Smooth muscle cell (in vitro differentiated cells): ENCODE measurements around the gene SEBOX. TPM values are rescaled to one million over a fixed set of nuclear protein-coding genes. Genes with fewer than 3 reads are reported as not detected.

Experiments used
- DNase-seq: peaks from one replicate; lab custom pipeline; 2025; ENCODE audit not compliant: unreplicated experiment; lab: John Stamatoyannopoulos, UW
- H2AFZ ChIP-seq: fragments of 200-600 bp; sonication (generic); 2 replicates; pipeline ENCODE4 v1.6.0; 2016; ENCODE audit warnings: antibody characterized with exemption, low read depth, mild to moderate bottlenecking
- H3F3A ChIP-seq: fragments of 200-600 bp; sonication (generic); 2 replicates; pipeline ENCODE4 v1.6.0; 2017; ENCODE audit warnings: antibody characterized with exemption, low read depth
- H3K27ac ChIP-seq: fragments of 200-600 bp; sonication (generic); 2 replicates; pipeline ENCODE4 v1.5.1; 2016; ENCODE audit warnings: low read depth, mild to moderate bottlenecking
- H3K27me3 ChIP-seq: fragments of 200-600 bp; sonication (generic); 2 replicates; pipeline ENCODE4 v1.6.1; 2016; ENCODE audit warnings: low read depth, mild to moderate bottlenecking
- H3K36me3 ChIP-seq: fragments of 200-600 bp; sonication (generic); 2 replicates; pipeline ENCODE4 v1.5.1; 2016; ENCODE audit warnings: low read depth
- H3K4me1 ChIP-seq: fragments of 200-600 bp; sonication (generic); 2 replicates; pipeline ENCODE4 v1.5.1; 2016; ENCODE audit warnings: low read depth
- H3K4me2 ChIP-seq: fragments of 200-600 bp; sonication (generic); 2 replicates; pipeline ENCODE4 v1.6.0; 2016; ENCODE audit warnings: mild to moderate bottlenecking
- H3K4me3 ChIP-seq: fragments of 200-600 bp; sonication (generic); 2 replicates; pipeline ENCODE4 v1.5.1; 2016; ENCODE audit warnings: mild to moderate bottlenecking
- H3K79me2 ChIP-seq: fragments of 200-600 bp; sonication (generic); 2 replicates; pipeline ENCODE4 v1.6.0; 2016; ENCODE audit warnings: low read depth, mild to moderate bottlenecking
- H3K9ac ChIP-seq: fragments of 200-600 bp; sonication (generic); 2 replicates; pipeline ENCODE4 v1.6.0; 2016; ENCODE audit warnings: low read depth
- H3K9me3 ChIP-seq: fragments of 200-600 bp; sonication (generic); replicated peaks from 2 replicates; pipeline ENCODE4 v1.5.1; 2016; ENCODE audit warnings: low read depth
- H4K20me1 ChIP-seq: fragments of 200-600 bp; sonication (generic); 2 replicates; pipeline ENCODE4 v1.6.0; 2016; ENCODE audit warnings: low read depth
- CTCF ChIP-seq: fragments of 200-600 bp; sonication (generic); IDR thresholded peaks from 2 replicates; pipeline ENCODE4 v1.5.1; 2017; ENCODE audit warnings: borderline replicate concordance, mild to moderate bottlenecking, antibody characterized with exemption; ENCODE audit not compliant: insufficient read depth, poor library complexity, severe bottlenecking
- WGBS: methylation state at CpG from one replicate; pipeline ENCODE4 v1.1.7; 2016; ENCODE audit warnings: low lambda C conversion rate; 5-methylcytosine and 5-hydroxymethylcytosine counted together
- polyA plus RNA-seq: library from polyadenylated mRNA; unstranded; fragments of >200 nt; fragmentation: Nextera tagmentation; extraction: Ambion mirVana; gene quantifications from 2 replicates; pipeline ENCODE4 v1.2.1, GENCODE V29; 2016
- total RNA-seq: library from RNA; depleted of rRNA; stranded (reverse); fragments of >200 nt; gene quantifications from 2 replicates; pipeline ENCODE4 v1.2.3, GENCODE V29; 2014

SEBOX gene
- total and polyA plus RNA-seq, 2 experiments from 2014 or later: not detected

- no peak overlapping the region for H3K4me2 ChIP-seq
- no peaks in the 10 kb centered on the region for H3K4me1 ChIP-seq
- H3K36me3 ChIP-seq: no peaks in the 10 kb centered on the region
- no peak for DNase-seq
- H3F3A ChIP-seq: peaks cover 7% of the 10 kb centered on the region
- no peaks in the 10 kb centered on the region for H4K20me1 ChIP-seq
- H3K27me3 ChIP-seq: no peaks in the 10 kb centered on the region
- H3K9me3 ChIP-seq: no peaks in the 10 kb centered on the region
- 96% methylated on average over 3 of the region's 3 CpGs for WGBS
- H2AFZ ChIP-seq: no peak overlapping the region
- no peak for TF ChIP-seq CTCF
- no peak overlapping the region for H3K4me3 ChIP-seq
- H3K27ac ChIP-seq: no peak overlapping the region
- H3K79me2 ChIP-seq: no peaks in the 10 kb centered on the region
- no peak overlapping the region for H3K9ac ChIP-seq
Observed at GRCh38 chr17:28397275-28397674, 32.3 kb upstream of the SEBOX start.

- H3K4me3 ChIP-seq: no peak overlapping the region
- no peak overlapping the region for H3K4me2 ChIP-seq
- H4K20me1 ChIP-seq: no peaks in the 10 kb centered on the region
- DNase-seq: no peak
- H3K36me3 ChIP-seq: no peaks in the 10 kb centered on the region
- H3K4me1 ChIP-seq: no peaks in the 10 kb centered on the region
- no peak overlapping the region for H3K9ac ChIP-seq
- H3K9me3 ChIP-seq: no peaks in the 10 kb centered on the region
- H3K27ac ChIP-seq: no peak overlapping the region
- no peaks in the 10 kb centered on the region for H3K27me3 ChIP-seq
- no peaks in the 10 kb centered on the region for H3K79me2 ChIP-seq
- peaks cover 7% of the 10 kb centered on the region for H3F3A ChIP-seq
- TF ChIP-seq CTCF: no peak
- H2AFZ ChIP-seq: no peak overlapping the region
- 51% methylated on average over 6 of the region's 6 CpGs for WGBS
Observed at GRCh38 chr17:28396635-28397239, 31.7 kb upstream of the SEBOX start.

GRCh38 chr17:28395968-28396367 lies 31.0 kb upstream of the SEBOX start:
- H2AFZ ChIP-seq: no peak overlapping the region
- peaks cover 7% of the 10 kb centered on the region for H3F3A ChIP-seq

More at GRCh38 chr17:28395968-28396367, 31.0 kb upstream of the SEBOX start:
- Histone ChIP-seq H3K27me3 (no peaks in the 10 kb centered on the region), H3K4me1 (no peaks in the 10 kb centered on the region), H3K27ac (no peak overlapping the region), H3K4me2 (no peak overlapping the region), H3K79me2 (no peaks in the 10 kb centered on the region), H3K4me3 (no peak overlapping the region), H3K9ac (no peak overlapping the region), H3K9me3 (no peaks in the 10 kb centered on the region), H3K36me3 (no peaks in the 10 kb centered on the region), H4K20me1 (no peaks in the 10 kb centered on the region)
- DNase-seq: no peak
- 93% methylated on average over 6 of the region's 6 CpGs for WGBS
- no peak for TF ChIP-seq CTCF
